ENCODE data around the gene RHBDD3. TPM values are rescaled to one million over a fixed set of nuclear protein-coding genes. Genes with fewer than 3 reads are reported as not detected.

RHBDD3 gene
- total RNA-seq, 3 donors from 2014 or later (not counting 1 experiment from before 2014, with no cell fraction given), result 16.6 to 20.9 (median 17.9) TPM

GRCh38 chr22:29284196-29284595 lies 16.4 kb upstream of the RHBDD3 start:
- Histone ChIP-seq H3K27ac (ENCODE audit: low read length) (no peak overlapping the region), H3K9me3 (ENCODE audit: control insufficient read depth, insufficient read depth, low read length) (no peaks in the 10 kb centered on the region), H3K4me3 (ENCODE audit: low read length) (no peak overlapping the region), H3K36me3 (ENCODE audit: control insufficient read depth, insufficient read depth, low read length) (peaks cover 81% of the 10 kb centered on the region), H3K27me3 (ENCODE audit: control insufficient read depth, insufficient read depth, low read length) (no peaks in the 10 kb centered on the region), H3K4me1 (ENCODE audit: control insufficient read depth, insufficient read depth, low read length) (no peaks in the 10 kb centered on the region)
- Mint-ChIP-seq H3K9me3 (no peaks in the 10 kb centered on the region), H3K36me3 (peaks cover 26% of the 10 kb centered on the region), H3K4me1 (peaks cover 36 to 57% of the 10 kb centered on the region in 2 donors), H3K27me3 (ENCODE audit: low read depth in 2 of 2) (no peaks in the 10 kb centered on the region), H3K27ac (no peak overlapping the region), H3K4me3 (no peak overlapping the region)
- 97% methylated on average over 3 of the region's 3 CpGs for WGBS (ENCODE audit: insufficient coverage)
- intact Hi-C loops (cut with micrococcal nuclease), result no loop called here
- TF ChIP-seq CTCF (IDR thresholded peaks at IDR 0.05), result no peak
- ATAC-seq (no peak), DNase-seq (no peak)

GRCh38 chr22:29277927-29278326 lies 10.1 kb upstream of the RHBDD3 start:
- no peaks in the 10 kb centered on the region for H3K9me3 Mint-ChIP-seq
- Histone ChIP-seq H3K27me3 (ENCODE audit: control insufficient read depth, insufficient read depth, low read length) (no peaks in the 10 kb centered on the region), H3K36me3 (ENCODE audit: control insufficient read depth, insufficient read depth, low read length) (peaks cover 88% of the 10 kb centered on the region), H3K4me3 (ENCODE audit: low read length) (no peak overlapping the region), H3K9me3 (ENCODE audit: control insufficient read depth, insufficient read depth, low read length) (no peaks in the 10 kb centered on the region), H3K27ac (ENCODE audit: low read length) (no peak overlapping the region), H3K4me1 (ENCODE audit: control insufficient read depth, insufficient read depth, low read length) (peaks cover 6% of the 10 kb centered on the region)
- intact Hi-C loops (cut with micrococcal nuclease), result no loop called here
- DNase-seq, result no peak
- H3K27ac Mint-ChIP-seq, result peak overlapping the region; percentile 24 to 31
- peaks cover 73 to 80% of the 10 kb centered on the region in 2 donors for H3K4me1 Mint-ChIP-seq
- H3K36me3 Mint-ChIP-seq, result peaks cover 13% of the 10 kb centered on the region
- H3K4me3 Mint-ChIP-seq, result no peak overlapping the region
- no peaks in the 10 kb centered on the region for H3K27me3 Mint-ChIP-seq (ENCODE audit: low read depth in 2 of 2)
- 92% methylated on average over 1 of the region's 1 CpG for WGBS (ENCODE audit: insufficient coverage)
- peak in 1 of 3 donors; percentile 20 for ATAC-seq
- no peak for TF ChIP-seq CTCF (IDR thresholded peaks at IDR 0.05)

DNA sequence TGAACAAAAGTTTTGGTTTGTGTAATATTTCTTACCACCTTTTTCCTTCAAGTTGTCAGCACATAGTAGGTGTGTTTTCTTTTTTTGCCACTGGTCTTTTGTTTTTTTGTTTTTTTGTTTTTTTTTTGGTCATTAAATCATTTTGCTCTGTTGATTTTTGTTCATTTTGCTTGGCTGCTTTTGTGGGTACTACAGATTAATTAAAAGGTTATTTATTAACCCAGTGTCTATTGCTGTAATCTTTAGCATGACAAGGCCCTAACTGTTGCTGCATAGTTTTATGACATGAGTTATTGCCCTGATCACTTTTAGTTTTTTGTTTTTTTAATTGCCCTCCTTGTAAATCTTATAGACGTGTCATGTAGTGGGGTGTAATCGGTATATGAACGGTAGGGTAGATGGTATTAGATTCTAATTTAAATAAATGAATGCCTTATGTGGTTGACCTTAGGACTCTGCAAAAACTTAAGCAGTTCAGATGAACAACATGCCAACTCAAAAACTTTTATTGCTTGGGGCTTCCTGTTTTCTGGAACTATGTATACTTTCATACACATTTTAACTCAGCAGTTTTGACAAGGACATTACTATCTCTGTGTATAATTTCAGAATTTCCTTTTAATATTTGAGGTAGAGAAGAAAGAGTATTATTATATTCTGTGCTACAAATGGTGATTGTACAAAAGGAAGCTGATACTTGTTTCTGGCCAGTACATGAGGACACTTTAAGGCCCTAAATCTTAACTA lies 8.2 kb upstream of the RHBDD3 start:
- Mint-ChIP-seq H3K27ac (peak overlapping the region; percentile 50 to 53), H3K27me3 (ENCODE audit: low read depth in 2 of 2) (no peaks in the 10 kb centered on the region), H3K9me3 (no peaks in the 10 kb centered on the region), H3K4me3 (no peak overlapping the region), H3K36me3 (peaks cover 11% of the 10 kb centered on the region), H3K4me1 (peaks cover 81 to 84% of the 10 kb centered on the region in 2 donors)
- Histone ChIP-seq H3K9me3 (ENCODE audit: control insufficient read depth, insufficient read depth, low read length) (no peaks in the 10 kb centered on the region), H3K4me1 (ENCODE audit: control insufficient read depth, insufficient read depth, low read length) (peaks cover 9% of the 10 kb centered on the region), H3K4me3 (ENCODE audit: low read length) (no peak overlapping the region), H3K27me3 (ENCODE audit: control insufficient read depth, insufficient read depth, low read length) (no peaks in the 10 kb centered on the region), H3K36me3 (ENCODE audit: control insufficient read depth, insufficient read depth, low read length) (peaks cover 79% of the 10 kb centered on the region), H3K27ac (ENCODE audit: low read length) (no peak overlapping the region)
- intact Hi-C loops (cut with micrococcal nuclease), result no loop called here
- ATAC-seq, result no peak
- DNase-seq, result no peak
- no peak for TF ChIP-seq CTCF (IDR thresholded peaks at IDR 0.05)
- 76% methylated on average over 3 of the region's 3 CpGs for WGBS (ENCODE audit: insufficient coverage)

DNA sequence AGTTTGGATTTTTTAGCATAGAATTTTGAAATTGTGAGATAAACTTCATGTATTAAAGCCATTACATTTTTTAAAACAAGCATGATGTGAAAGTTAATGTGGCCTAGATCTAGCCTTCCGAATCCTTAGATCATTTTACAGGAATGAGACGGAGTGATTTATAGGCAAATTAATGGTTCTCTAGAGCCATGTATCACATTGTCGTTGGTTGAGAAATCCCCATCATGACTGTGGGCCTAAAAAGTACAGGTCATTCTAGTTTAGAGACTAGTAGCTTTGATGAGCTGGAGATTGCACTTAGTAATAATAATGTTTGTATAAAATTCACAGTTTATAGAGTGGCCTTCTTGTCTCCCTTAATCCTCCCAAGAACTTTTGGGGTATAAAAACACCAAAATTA lies 7.4 kb upstream of the RHBDD3 start:
- no peak for TF ChIP-seq CTCF (IDR thresholded peaks at IDR 0.05)
- H3K27ac Mint-ChIP-seq, result peak overlapping the region; percentile 46 to 53
- H3K36me3 ChIP-seq (ENCODE audit: control insufficient read depth, insufficient read depth, low read length), result peaks cover 74% of the 10 kb centered on the region
- no peaks in the 10 kb centered on the region for H3K27me3 ChIP-seq (ENCODE audit: control insufficient read depth, insufficient read depth, low read length)
- H3K4me1 Mint-ChIP-seq, result peaks cover 85 to 87% of the 10 kb centered on the region in 2 donors
- no peak for ATAC-seq
- H3K4me3 ChIP-seq (ENCODE audit: low read length), result no peak overlapping the region
- no peaks in the 10 kb centered on the region for H3K9me3 Mint-ChIP-seq
- intact Hi-C loops (cut with micrococcal nuclease), result no loop called here
- H3K4me3 Mint-ChIP-seq, result no peak overlapping the region
- H3K36me3 Mint-ChIP-seq, result peaks cover 11% of the 10 kb centered on the region
- no peaks in the 10 kb centered on the region for H3K9me3 ChIP-seq (ENCODE audit: control insufficient read depth, insufficient read depth, low read length)
- 87% methylated on average over 3 of the region's 3 CpGs for WGBS (ENCODE audit: insufficient coverage)
- H3K4me1 ChIP-seq (ENCODE audit: control insufficient read depth, insufficient read depth, low read length), result peaks cover 13% of the 10 kb centered on the region
- no peak overlapping the region for H3K27ac ChIP-seq (ENCODE audit: low read length)
- no peak for DNase-seq
- H3K27me3 Mint-ChIP-seq (ENCODE audit: low read depth in 2 of 2), result no peaks in the 10 kb centered on the region
